DOHH2 (cell line): Measurements from ENCODE around the gene NT5DC1.

Experiments used
- EZH2phosphoT487 ChIP-seq: fragments of 200-600 bp; sonication (generic); IDR thresholded peaks from 2 replicates; pipeline ENCODE4 v1.6.1; 2017; ENCODE audit warnings: borderline replicate concordance, mild to moderate bottlenecking, antibody characterized with exemption, low read length, moderate library complexity, mixed read lengths
- TF ChIP-seq, protein P1 (sequence below): fragments of 200-600 bp; sonication (generic); IDR thresholded peaks from one replicate; pipeline ENCODE4 v1.5.1; 2014; ENCODE audit warnings: antibody characterized with exemption, mild to moderate bottlenecking, low read depth, low read length; ENCODE audit not compliant: poor library complexity, severe bottlenecking

DNA sequence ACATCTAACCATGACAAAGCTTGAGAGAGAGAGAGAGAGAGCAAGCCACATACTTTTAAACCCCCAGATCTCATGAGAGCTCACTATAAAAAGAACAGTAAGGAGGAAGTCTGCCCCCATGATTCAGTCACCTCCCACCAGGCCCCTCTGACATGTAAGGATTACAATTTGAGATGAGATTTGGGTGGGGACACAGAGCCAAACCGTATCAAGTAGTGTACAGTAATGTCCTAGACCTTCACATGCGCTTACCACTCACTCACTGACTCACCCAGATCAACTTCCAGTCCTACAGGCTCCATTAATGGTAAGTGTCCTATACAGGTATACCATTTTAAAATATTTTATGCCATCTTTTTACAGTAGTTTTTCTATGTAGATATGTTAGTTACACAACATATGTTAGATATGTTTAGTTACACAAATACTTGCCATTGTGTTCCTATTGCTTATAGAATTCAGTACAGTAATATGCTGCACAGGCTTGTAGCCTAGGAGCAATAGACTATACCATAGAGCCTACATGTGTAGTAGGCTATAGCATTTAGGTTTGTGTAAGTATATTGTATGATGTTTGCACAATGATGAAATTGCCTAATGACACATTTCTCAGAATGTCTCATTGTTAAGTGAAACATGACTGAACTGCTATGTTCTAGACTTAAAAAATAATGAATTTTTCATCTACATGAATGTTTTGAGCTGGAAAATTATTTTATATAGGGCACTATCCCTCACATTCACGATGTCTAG is 167.4 kb downstream of the NT5DC1 start:
- TF ChIP-seq, protein P1, sequence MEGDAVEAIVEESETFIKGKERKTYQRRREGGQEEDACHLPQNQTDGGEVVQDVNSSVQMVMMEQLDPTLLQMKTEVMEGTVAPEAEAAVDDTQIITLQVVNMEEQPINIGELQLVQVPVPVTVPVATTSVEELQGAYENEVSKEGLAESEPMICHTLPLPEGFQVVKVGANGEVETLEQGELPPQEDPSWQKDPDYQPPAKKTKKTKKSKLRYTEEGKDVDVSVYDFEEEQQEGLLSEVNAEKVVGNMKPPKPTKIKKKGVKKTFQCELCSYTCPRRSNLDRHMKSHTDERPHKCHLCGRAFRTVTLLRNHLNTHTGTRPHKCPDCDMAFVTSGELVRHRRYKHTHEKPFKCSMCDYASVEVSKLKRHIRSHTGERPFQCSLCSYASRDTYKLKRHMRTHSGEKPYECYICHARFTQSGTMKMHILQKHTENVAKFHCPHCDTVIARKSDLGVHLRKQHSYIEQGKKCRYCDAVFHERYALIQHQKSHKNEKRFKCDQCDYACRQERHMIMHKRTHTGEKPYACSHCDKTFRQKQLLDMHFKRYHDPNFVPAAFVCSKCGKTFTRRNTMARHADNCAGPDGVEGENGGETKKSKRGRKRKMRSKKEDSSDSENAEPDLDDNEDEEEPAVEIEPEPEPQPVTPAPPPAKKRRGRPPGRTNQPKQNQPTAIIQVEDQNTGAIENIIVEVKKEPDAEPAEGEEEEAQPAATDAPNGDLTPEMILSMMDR = no peak
- TF ChIP-seq EZH2phosphoT487 = no peak
